Mucosa of gallbladder (tissue), 1 donor: ENCODE results near the gene FREY1. TPM values are rescaled to one million over a fixed set of nuclear protein-coding genes. Genes with fewer than 3 reads are reported as not detected.

ENCODE experiments used
- DNase-seq: peaks from one replicate; pipeline ENCODE4 v3.0.0-alpha.2; 2020; ENCODE audit warnings: low spot score
- total RNA-seq: library from RNA; stranded (reverse); gene quantifications from one replicate; pipeline ENCODE4 v1.2.1, GENCODE V29; 2021
- donor health status: DM: no; HTN: no; CAD: no.

Gene FREY1
- total RNA-seq, 1 donor from 2014 or later = not detected

- DNase-seq = no peak
Observed at GRCh38 chr11:45928535-45929215, 21.6 kb upstream of the FREY1 start.

DNA sequence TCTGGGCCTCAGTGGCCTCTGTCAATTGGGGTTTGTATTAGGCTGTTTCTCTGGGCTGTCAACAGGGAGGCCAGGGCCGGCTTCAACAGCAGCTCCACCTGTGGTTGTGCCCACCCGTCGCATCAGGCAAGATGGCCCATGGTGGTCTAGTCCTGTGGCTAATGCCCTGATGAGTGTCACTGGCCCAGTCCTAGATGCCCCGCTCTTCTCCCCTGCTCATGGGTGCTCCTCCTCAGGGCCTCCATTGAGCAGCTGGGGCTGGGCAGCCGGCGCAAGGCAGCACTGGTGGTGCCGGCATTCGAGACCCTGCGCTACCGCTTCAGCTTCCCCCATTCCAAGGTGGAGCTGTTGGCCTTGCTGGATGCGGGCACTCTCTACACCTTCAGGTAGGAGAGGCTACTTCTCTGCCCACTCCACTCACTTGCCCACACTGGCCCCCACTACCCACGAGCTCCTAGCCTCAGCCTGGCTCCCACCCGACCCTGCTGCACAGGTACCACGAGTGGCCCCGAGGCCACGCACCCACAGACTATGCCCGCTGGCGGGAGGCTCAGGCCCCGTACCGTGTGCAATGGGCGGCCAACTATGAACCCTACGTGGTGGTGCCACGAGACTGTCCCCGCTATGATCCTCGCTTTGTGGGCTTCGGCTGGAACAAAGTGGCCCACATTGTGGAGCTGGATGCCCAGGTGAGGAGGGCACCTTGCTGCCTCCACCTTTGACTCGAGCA is 20.8 kb upstream of the FREY1 start:
- no peak for DNase-seq

- no peak for DNase-seq
Observed at GRCh38 chr11:45927332-45927683, 20.2 kb upstream of the FREY1 start.

DNA sequence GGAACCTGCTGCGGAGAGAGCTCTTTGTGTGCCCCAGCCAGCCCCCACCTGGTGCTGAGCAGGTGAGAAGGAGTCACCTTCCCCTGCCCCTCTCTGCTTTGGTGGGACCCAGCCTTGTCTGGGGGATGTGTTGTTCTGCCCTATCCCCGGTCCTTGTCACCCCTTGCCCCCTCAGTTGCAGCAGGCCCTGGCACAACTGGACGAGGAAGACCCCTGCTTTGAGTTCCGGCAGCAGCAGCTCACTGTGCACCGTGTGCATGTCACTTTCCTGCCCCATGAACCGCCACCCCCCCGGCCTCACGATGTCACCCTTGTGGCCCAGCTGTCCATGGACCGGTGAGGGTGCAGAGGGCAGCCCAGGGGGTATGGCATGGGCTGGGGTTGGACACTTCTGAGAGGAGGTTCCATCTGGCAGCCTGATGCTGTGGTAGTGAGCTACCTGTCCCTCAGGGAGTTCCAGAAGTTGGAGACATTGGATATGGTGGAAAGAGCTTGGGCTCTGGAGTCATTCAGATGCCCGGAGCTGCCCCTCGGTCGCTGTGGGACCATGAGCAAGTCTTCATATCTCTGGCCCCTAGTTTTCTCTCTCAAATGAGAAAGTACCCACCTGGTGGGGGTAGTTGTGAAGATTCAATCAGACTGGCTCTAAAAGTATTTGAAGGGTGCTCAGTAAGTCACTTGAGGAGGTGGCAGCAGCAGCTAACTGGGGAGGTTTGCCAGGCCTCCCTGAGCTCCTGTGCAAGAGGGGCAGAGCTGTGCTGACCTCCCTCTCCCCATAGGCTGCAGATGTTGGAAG is 19.7 kb upstream of the FREY1 start:
- no peak for DNase-seq

- DNase-seq = no peak
Observed at GRCh38 chr11:45926001-45926401, 18.9 kb upstream of the FREY1 start.

- DNase-seq = no peak
Observed at GRCh38 chr11:45925550-45925949, 18.5 kb upstream of the FREY1 start.

DNA sequence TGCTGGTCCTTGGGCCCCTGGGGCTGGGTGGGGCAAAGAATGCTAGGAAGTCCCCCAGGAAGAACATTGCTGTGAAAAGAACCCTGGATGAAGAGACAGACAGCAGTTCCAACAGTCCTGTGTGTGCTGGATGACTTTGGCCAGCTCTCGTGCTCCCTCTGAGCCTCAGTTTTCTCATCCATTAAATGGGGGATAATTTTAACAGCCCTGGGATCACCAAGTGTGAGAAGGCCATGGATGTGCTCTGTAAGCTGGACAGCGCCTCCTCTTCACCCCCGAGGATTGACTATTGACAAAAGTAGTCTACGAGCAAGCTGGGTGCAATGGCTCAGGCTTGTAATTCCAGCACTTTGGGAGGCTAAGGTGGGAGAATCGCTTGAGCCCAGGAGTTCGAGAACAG is 17.9 kb upstream of the FREY1 start:
- no peak for DNase-seq

DNA sequence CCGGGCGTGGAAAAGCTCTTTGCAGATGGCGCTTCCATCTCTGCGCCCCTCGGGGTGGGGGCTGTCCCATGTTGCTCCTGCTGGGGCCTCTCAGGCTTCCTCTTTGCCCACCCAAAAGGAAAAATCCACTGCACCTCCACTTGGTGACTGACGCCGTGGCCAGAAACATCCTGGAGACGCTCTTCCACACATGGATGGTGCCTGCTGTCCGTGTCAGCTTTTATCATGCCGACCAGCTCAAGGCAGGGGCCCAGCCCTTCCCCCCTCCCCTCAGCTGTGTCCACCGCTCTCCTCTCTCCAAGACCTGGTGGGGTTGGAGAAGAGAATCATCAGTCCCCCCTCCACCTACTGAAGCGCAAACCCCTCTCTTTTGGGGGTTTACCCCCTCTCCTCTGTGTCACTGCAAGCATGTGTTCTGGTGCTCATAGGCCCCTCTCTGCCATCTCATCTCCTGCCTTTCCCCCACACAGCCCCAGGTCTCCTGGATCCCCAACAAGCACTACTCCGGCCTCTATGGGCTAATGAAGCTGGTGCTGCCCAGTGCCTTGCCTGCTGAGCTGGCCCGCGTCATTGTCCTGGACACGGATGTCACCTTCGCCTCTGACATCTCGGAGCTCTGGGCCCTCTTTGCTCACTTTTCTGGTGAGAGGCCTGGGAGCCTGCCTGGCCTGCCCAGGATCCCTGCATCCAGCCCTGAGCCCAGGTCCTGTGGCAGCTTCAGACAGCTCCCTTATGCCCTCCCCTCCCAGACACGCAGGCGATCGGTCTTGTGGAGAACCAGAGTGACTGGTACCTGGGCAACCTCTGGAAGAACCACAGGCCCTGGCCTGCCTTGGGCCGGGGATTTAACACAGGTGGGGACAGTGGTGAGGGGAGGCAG is 17.2 kb upstream of the FREY1 start:
- DNase-seq = no peak

- DNase-seq = no peak
Observed at GRCh38 chr11:45922425-45923082, 15.5 kb upstream of the FREY1 start, which contains the start of gene LARGE2. Gene LARGE2 (plus strand): TSS chr11:45922656. CDS start chr11:45922883, 227 bp downstream.

GRCh38 chr11:45921561-45922424 is 14.7 kb upstream of the FREY1 start:
- DNase-seq = no peak

DNA sequence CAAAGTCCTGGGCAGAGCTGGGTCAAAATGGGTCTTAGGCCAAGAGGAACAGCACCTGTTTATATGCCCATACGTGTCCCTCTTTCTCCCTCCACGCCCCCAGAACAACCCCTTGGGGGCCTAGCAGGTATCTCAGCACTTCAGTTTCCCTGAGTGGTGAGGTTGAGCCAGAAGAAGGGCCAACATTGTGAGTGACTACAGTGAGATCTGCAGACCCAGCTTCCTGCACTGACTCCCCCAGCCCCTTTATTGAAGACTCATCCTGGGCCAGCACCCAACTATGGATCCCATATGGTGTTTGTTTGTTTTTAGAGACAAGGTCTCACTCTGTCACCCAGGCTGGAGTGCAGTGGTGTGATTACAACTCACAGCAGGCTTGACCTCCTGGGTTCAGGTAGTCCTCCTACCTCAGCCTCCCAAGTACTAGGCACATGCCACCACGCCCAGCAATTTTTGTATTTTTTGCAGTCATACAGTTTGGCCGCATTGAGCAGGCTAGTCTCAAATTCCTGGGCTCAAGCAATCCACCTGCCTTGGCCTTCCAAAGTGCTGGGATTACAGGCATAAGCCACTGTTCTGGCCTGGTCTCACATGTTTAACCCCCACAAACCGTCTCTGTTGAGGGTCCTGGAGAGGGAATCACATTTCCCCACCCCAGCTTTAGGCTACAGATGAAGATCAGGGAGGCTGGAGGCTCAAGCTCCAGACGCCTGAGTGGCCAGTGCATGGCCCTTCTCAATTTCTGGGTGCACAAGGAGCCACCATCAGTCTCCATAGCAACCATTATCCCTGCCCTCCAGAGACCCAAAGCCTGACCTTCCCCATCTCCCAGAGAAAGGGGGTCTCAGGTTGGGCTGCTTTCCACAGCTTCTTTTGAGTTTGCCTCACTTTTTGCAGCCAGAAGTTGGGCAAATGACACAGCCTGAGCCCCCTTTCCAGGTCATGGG is 13.7 kb upstream of the FREY1 start:
- DNase-seq = no peak

DNA sequence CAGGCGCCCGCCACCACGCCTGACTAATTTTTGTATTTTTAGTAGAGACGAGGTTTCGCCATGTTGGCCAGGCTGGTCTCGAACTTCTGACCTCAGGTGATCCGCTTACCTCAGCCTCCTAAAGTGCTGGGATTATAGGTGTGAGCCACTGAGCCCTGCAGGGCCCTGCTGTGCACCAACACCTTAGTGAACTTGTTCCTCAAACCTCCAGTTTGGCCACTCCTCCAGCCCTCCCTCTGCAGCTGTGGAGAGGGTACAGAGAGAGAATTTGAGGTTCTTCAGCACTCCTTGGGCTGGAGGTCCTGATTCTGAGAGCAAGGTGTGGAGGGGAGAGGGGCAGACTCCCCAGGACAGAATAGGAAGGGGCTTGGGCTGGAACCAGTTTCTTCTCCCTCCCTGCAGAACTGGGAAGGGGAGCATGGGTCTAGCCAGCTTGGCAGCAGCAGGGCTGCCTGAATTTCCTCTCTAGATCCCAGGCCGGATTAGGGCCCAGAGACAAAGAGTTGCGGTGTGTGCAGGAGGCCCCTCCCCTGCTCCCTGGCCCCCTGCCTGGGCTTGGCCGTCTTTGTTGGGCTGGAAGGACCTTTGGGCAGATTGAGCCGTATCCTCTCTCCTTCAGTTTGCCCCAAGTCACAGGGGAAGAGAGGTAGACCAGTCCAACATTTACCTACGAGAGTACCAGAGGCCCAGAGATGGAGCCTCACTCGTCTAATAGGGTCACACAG is 12.9 kb upstream of the FREY1 start:
- DNase-seq = no peak

DNA sequence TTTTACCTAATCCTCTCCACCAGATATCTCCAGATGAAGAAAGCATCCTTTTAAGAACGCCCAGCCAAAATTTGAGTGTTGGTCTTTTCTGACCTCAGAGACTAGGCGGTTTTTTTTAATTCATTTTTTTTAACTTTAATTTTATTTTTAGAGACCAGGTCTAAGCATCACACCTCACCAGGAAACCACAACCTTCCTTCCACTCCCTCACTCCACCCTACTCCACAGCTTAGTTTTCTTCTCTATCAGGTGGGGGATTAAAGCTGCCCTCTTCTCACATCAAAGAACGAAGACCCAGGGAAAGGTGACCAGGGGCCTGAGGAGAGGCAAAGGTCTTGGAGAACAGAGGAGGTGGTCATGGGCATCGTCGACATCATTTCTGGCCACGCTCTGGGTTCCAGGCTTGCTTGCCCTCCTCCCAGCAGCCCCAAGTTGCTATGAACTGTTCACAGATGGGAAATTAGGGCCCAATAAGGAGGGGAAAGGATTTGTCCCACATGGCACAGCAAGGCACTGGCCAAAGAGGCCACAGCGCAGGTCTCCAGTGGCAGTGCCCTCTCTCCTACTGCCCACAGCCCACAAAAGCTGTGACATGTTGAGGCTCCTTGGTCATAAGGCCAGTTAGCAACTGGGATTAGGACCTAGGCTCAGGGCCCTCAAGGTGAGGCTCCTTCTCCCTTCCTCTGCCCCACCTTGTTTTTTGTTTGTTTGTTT is 12.0 kb upstream of the FREY1 start:
- DNase-seq = no peak

GRCh38 chr11:45918331-45918941 is 11.4 kb upstream of the FREY1 start:
- peak; percentile 77 for DNase-seq

DNA sequence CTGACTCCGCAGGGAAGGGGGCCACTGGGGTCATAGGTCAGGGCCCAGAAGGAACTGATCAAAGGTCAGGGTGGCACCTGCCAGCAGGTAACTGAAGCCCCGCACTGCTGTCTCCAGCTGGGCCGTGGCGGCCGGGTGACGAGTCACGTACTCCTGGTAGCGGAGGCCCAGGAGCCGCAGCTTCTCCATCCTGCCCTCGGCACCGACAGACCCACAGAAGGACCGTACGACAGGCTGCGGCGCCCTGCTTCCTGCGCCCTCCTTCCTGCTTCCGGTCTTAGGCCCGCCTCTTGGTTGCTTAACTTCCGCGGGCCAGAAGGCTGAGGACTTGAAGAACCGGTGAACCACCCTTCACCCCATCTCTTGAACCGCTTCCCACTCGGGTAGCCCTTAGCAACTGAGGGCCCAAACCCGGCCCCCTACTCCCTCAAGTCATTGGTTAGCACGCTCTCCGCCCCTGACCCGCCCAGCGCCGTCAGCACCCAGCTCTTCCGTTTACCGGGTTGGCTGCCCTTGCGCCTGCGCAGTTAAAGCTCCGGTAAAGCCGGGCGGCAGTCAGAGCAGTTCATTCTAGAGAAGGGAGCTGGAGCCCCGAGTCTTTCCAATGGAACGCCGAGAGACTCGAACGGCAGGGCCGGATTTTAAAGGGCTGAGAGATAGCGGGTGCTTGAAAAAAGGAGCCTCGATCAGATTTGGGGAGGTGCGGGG is 10.7 kb upstream of the FREY1 start, which contains the start of gene PEX16:
Gene PEX16, minus strand, starts transcription at position 255 of the 708 bp plus-strand sequence. Its CDS starts 66 bp downstream, at position 189.
- DNase-seq = peak; percentile 98

DNA sequence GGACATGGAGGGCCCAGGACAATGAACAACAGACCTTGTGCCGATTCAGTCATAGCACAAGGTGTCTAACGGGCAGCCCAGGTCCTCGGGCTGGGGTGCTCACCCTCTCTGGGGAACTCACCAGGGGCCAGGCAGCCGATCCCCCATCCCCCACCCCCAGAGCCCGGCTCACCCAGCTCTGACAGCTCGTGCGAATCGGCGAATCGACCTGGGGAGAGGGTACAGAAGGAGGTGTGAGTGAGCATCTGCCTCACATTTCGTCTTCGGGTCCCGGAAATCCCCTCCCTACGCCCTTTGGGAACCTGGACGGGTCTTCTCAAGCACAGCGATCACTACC is 10.2 kb upstream of the FREY1 start:
- no peak for DNase-seq

DNA sequence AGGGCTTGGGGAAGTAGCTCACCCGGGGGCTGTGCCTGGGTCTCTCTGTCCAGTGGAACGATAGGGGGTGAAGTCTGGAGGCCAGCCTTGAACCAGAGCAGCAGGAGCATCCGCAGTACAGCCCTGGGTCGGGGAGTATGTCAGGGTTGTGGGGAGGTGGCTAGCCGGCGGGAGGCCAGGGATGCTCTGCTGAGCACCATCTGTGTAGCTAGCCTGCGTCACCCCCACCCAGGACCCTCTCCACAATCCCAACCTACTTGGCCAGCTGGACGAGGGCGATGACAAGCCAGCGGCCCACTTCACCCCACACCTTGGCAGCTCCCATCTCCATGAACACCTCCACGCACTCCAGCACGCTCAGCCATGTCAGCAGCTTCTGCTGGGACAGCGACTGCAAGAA is 8.4 kb upstream of the FREY1 start:
- no peak for DNase-seq
